Heart left ventricle (tissue), 13 donors: ENCODE results near the gene MOGAT3.
"Not testable (repeated sequence)": the region's sequence is repeated elsewhere in the genome, so short reads cannot be mapped to it uniquely, and the experiment has no call there.

ENCODE experiments used
- POLR2A ChIP-seq, 2 donors: fragments of 450-650 bp; IDR thresholded peaks; one replicate each; pipeline ENCODE4 v1.6.1; 2017; ENCODE audit warnings: antibody characterized with exemption in 2 of 2, mild to moderate bottlenecking in 2 of 2, moderate library complexity in 2 of 2
- TF ChIP-seq, protein P1 (sequence below), 12 donors: fragments of 200-600 bp; sonication (generic) in 4 of 12; IDR thresholded peaks; one replicate each; pipeline versions ENCODE4 v1.5.0 to v1.8.0; 2018 to 2022; ENCODE audit warnings: antibody characterized with exemption in 12 of 12, mild to moderate bottlenecking in 5 of 12
- donor health status: ischemic (EF 13 %, LVEDD 7.1; RV severe dilation, severe dysfunction).
- donor health status: DM: no; HTN: yes; CAD: no.
- donor health status: DM: no; HTN: no; CAD: no.
- donor health status: ischemic (EF 25% LVEDD 6.9; RV normal size, moderate dysfunction).
- donor health status: ischemic (EF 25% LVEDD 5.7; RV mildly dilated, moderate dysfunction).
- donor health status: ischemic (EF 35%, LVEDD 5.7; RV mildly dilated, moderate dysfunction).
- donor health status: nonischemic (EF 11% LVEDD 7.7; RV severe dilation, severe dysfunction).
- donor health status: DM: yes; HTN: yes; CAD: no.
- donor health status: PGD.
- donor health status: ischemic (EF 29% LVEDD 5.4; RV normal size, mild dysfunction).
- donor health status: nonischemic (EF 23%, LVEDD 6.1; RV moderate dilation, normal function).

DNA sequence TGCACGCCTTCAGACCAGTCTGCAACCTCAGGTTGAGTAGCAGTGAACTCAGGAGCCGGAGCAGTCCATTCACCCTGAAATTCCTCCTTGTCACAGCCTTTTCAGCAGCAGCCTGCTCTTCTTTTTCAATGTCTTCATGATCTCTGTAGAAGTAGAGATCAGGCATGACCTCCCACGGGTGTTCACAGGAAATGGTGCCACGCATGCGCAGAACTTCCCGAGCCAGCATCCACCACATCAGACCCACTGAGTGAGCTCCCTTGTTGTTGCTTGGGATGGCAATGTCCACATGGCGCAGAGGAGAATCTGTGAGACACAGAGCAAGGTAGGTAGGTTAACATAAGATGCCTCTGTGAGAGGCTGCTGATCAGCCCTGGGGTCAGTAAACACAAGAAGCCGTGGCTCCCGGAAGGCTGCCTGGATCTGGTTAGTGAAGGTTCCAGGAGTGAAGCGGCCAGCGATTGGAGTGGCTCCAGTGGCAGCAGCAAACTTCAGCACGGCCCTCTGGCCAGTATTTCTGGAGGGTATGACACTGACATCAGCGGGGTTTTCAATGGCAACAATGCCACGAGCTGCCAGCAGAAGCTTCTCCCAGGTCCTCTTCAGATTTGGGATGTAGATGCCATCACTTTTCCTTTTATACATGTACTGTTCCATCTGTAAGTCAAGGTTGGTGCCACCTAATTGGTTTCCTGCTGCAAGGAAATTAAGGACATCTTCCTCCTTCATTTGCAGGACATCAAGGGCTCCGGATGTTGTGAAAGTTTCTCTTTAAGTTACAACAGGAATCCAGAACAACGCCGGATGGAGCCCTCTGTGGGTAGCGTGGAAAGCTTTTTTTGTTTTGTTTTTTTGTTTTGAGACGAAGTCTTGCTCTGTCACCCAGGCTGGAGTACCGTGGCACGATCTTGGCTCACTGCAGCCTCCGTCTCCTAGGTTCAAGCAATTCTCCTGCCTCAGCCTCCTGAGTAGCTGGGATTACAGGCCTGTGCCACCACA, 3.2 kb upstream of the MOGAT3 start:
- TF ChIP-seq POLR2A (IDR thresholded peaks at IDR 0.05): not testable (repeated sequence)
- TF ChIP-seq, protein P1, sequence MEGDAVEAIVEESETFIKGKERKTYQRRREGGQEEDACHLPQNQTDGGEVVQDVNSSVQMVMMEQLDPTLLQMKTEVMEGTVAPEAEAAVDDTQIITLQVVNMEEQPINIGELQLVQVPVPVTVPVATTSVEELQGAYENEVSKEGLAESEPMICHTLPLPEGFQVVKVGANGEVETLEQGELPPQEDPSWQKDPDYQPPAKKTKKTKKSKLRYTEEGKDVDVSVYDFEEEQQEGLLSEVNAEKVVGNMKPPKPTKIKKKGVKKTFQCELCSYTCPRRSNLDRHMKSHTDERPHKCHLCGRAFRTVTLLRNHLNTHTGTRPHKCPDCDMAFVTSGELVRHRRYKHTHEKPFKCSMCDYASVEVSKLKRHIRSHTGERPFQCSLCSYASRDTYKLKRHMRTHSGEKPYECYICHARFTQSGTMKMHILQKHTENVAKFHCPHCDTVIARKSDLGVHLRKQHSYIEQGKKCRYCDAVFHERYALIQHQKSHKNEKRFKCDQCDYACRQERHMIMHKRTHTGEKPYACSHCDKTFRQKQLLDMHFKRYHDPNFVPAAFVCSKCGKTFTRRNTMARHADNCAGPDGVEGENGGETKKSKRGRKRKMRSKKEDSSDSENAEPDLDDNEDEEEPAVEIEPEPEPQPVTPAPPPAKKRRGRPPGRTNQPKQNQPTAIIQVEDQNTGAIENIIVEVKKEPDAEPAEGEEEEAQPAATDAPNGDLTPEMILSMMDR (IDR thresholded peaks at IDR 0.05): not testable (repeated sequence)
